GM23338 (cell line): ENCODE data around the gene TCF20. TPM values are rescaled to one million over a fixed set of nuclear protein-coding genes. Genes with fewer than 3 reads are reported as not detected.

ENCODE experiments used
- ATAC-seq: fragments of 200-7000 bp; cut with Tn5 transposase; 3 replicates; pipeline ENCODE4 v1.9.1; 2020
- DNase-seq: peaks from one replicate; pipeline ENCODE4 v3.0.0-alpha.2; 2015; ENCODE audit warnings: low spot score
- H2AFZ ChIP-seq: fragments of 200-600 bp; sonication (generic); 2 replicates; pipeline ENCODE4 v1.8.0; 2016; ENCODE audit warnings: antibody characterized with exemption, mild to moderate bottlenecking, moderate library complexity
- H3F3A ChIP-seq: fragments of 200-600 bp; sonication (generic); replicated peaks from 2 replicates; pipeline ENCODE4 v1.8.0; 2017; ENCODE audit warnings: antibody characterized with exemption, mixed run types, low read depth
- H3K27ac ChIP-seq: fragments of 200-600 bp; sonication (generic); 2 replicates; pipeline ENCODE4 v1.6.1; 2016; ENCODE audit warnings: low read depth
- H3K27me3 ChIP-seq: fragments of 200-600 bp; sonication (generic); 2 replicates; pipeline ENCODE4 v1.8.0; 2016; ENCODE audit warnings: mild to moderate bottlenecking, mixed run types, moderate library complexity; ENCODE audit not compliant: insufficient read depth
- H3K36me3 ChIP-seq: fragments of 200-600 bp; sonication (generic); 2 replicates; pipeline ENCODE4 v1.8.0; 2016; ENCODE audit warnings: mild to moderate bottlenecking; ENCODE audit not compliant: insufficient read depth
- H3K4me1 ChIP-seq: fragments of 200-600 bp; sonication (generic); 2 replicates; pipeline ENCODE4 v1.8.0; 2016; ENCODE audit warnings: mild to moderate bottlenecking, moderate library complexity; ENCODE audit not compliant: insufficient read depth
- H3K4me2 ChIP-seq: fragments of 200-600 bp; sonication (generic); 2 replicates; pipeline ENCODE4 v1.7.1; 2017; ENCODE audit warnings: mixed run types
- H3K4me3 ChIP-seq: fragments of 200-600 bp; sonication (generic); 2 replicates; pipeline ENCODE4 v1.6.1; 2016; ENCODE audit warnings: mixed run types
- H3K79me2 ChIP-seq: fragments of 200-600 bp; sonication (generic); replicated peaks from 2 replicates; pipeline ENCODE4 v1.8.0; 2017; ENCODE audit warnings: mild to moderate bottlenecking; ENCODE audit not compliant: insufficient read depth
- H3K9me2 ChIP-seq: fragments of 200-600 bp; sonication (generic); 2 replicates; pipeline ENCODE4 v1.8.0; 2017; ENCODE audit not compliant: insufficient read depth
- H4K20me1 ChIP-seq: fragments of 200-600 bp; sonication (generic); replicated peaks from 2 replicates; pipeline ENCODE4 v1.8.0; 2017; ENCODE audit warnings: mild to moderate bottlenecking; ENCODE audit not compliant: insufficient read depth
- H3K27ac Mint-ChIP-seq: 2 replicates; pipeline ENCODE4 v1.8.0; 2020; ENCODE audit warnings: inconsistent platforms, mild to moderate bottlenecking, moderate library complexity, mixed read lengths
- H3K27me3 Mint-ChIP-seq: 3 replicates; pipeline ENCODE4 v1.8.0; 2022; ENCODE audit warnings: low read depth, mild to moderate bottlenecking, moderate library complexity, mixed read lengths, inconsistent platforms; ENCODE audit not compliant: insufficient read depth, poor library complexity
- H3K36me3 Mint-ChIP-seq: 3 replicates; pipeline ENCODE4 v1.8.0; 2021; ENCODE audit warnings: low read depth, mild to moderate bottlenecking, inconsistent platforms, moderate library complexity, mixed read lengths
- H3K4me1 Mint-ChIP-seq: 3 replicates; pipeline ENCODE4 v1.8.0; 2020; ENCODE audit warnings: mild to moderate bottlenecking, inconsistent platforms, mixed read lengths
- H3K4me3 Mint-ChIP-seq: 3 replicates; pipeline ENCODE4 v1.8.0; 2021; ENCODE audit warnings: moderate library complexity, mild to moderate bottlenecking, inconsistent platforms, mixed read lengths
- H3K9me3 Mint-ChIP-seq: 3 replicates; pipeline ENCODE4 v1.8.0; 2020; ENCODE audit warnings: moderate library complexity, mild to moderate bottlenecking, inconsistent platforms, mixed read lengths
- CREB1 ChIP-seq: fragments of 250-450 bp; sonication (Bioruptor Pico); IDR thresholded peaks from 2 replicates; pipeline ENCODE4 v1.5.0; 2020; ENCODE audit warnings: low read depth, mild to moderate bottlenecking, moderate library complexity
- CTCF ChIP-seq, 2 experiments: fragments of 200-600 bp in 1 of 2; sonication (generic) in 1 of 2; conservative IDR thresholded peaks; 2 replicates each; pipeline versions ENCODE4 v1.5.1 to v1.6.1; 2016 to 2017; ENCODE audit warnings: antibody characterized with exemption in 2 of 2, low read depth in 2 of 2, mild to moderate bottlenecking in 2 of 2, moderate library complexity in 1 of 2
- EZH2 ChIP-seq: fragments of 200-600 bp; sonication (generic); IDR thresholded peaks from one replicate; pipeline ENCODE4 v1.8.0; 2017; ENCODE audit warnings: antibody characterized with exemption, mild to moderate bottlenecking, low read depth; ENCODE audit not compliant: unreplicated experiment
- JUNB ChIP-seq: IDR thresholded peaks from one replicate; pipeline ENCODE4 v1.6.1; 2016; ENCODE audit warnings: antibody characterized with exemption; ENCODE audit not compliant: unreplicated experiment
- NANOG ChIP-seq: IDR thresholded peaks from 2 replicates; pipeline ENCODE4 v1.6.1; 2016; ENCODE audit warnings: antibody characterized with exemption, borderline replicate concordance
- POLR2AphosphoS5 ChIP-seq: IDR thresholded peaks from 2 replicates; pipeline ENCODE4 v1.6.1; 2016; ENCODE audit warnings: antibody characterized with exemption, low read depth
- REST ChIP-seq: IDR thresholded peaks from one replicate; pipeline ENCODE4 v1.6.1; 2018; ENCODE audit warnings: antibody characterized with exemption; ENCODE audit not compliant: unreplicated experiment
- STAT1 ChIP-seq: IDR thresholded peaks from one replicate; pipeline ENCODE4 v1.6.1; 2016; ENCODE audit warnings: antibody characterized with exemption; ENCODE audit not compliant: unreplicated experiment
- ZNF114 ChIP-seq: fragments of 250-450 bp; sonication (Bioruptor Pico); IDR thresholded peaks from 2 replicates; pipeline ENCODE4 v1.5.0; 2020; ENCODE audit warnings: mild to moderate bottlenecking, moderate library complexity
- ZNF331 ChIP-seq: fragments of 250-450 bp; sonication (Bioruptor Pico); IDR thresholded peaks from 2 replicates; pipeline ENCODE4 v1.5.0; 2020; ENCODE audit warnings: low read depth, mild to moderate bottlenecking, moderate library complexity
- polyA plus RNA-seq: library from polyadenylated mRNA; unstranded; fragments of >200 nt; fragmentation: Nextera tagmentation; extraction: Ambion mirVana; gene quantifications from 2 replicates; pipeline ENCODE4 v1.2.1, GENCODE V29; 2016
- total RNA-seq: library from RNA; depleted of rRNA; stranded (reverse); fragments of >200 nt; shearing (Covaris generic); gene quantifications from 2 replicates; pipeline ENCODE4 v1.2.3, GENCODE V29; 2014

The TCF20 gene
- total and polyA plus RNA-seq, 2 experiments from 2014 or later, result 6.4 to 68.7 TPM

GRCh38 chr22:42279425-42280020, 9.1 kb upstream of the TCF20 start:
- Histone ChIP-seq H4K20me1 (peaks cover 9% of the 10 kb centered on the region), H3K9me2 (no peaks in the 10 kb centered on the region), H3K27me3 (peaks cover 33% of the 10 kb centered on the region), H3K79me2 (no peaks in the 10 kb centered on the region), H3K4me2 (no peak overlapping the region), H3K36me3 (no peaks in the 10 kb centered on the region), H3K4me1 (peaks cover 16% of the 10 kb centered on the region), H2AFZ (no peak overlapping the region), H3K4me3 (no peak overlapping the region), H3K27ac (no peak overlapping the region), H3F3A (no peaks in the 10 kb centered on the region)
- Mint-ChIP-seq H3K27me3 (peaks cover 51% of the 10 kb centered on the region), H3K9me3 (no peaks in the 10 kb centered on the region), H3K27ac (no peak overlapping the region), H3K4me1 (peaks cover 38% of the 10 kb centered on the region), H3K4me3 (no peak overlapping the region), H3K36me3 (no peaks in the 10 kb centered on the region)
- DNase-seq, result no peak
- TF ChIP-seq ZNF114 (CRISPR knock-in tag) (no peak), NANOG (no peak), STAT1 (no peak), POLR2AphosphoS5 (no peak)
- ATAC-seq, result no peak

- H3K36me3 ChIP-seq, result no peaks in the 10 kb centered on the region
- no peak overlapping the region for H3K4me3 Mint-ChIP-seq
- no peaks in the 10 kb centered on the region; the same call in 2 of the 3 replicates for H3K9me3 Mint-ChIP-seq
- ATAC-seq, result peak; percentile 4; the same call in 2 of the 3 replicates
- 0 out of 2 replicates have a peak, but pooled peaks cover 9% of the 10 kb centered on the region for H3F3A ChIP-seq
- peaks cover 49% of the 10 kb centered on the region for H3K4me1 Mint-ChIP-seq
- H3K4me2 ChIP-seq, result no peak overlapping the region
- H3K4me3 ChIP-seq, result no peak overlapping the region
- DNase-seq, result no peak
- no peaks in the 10 kb centered on the region for H3K9me2 ChIP-seq
- H3K27ac ChIP-seq, result no peak overlapping the region
- TF ChIP-seq CTCF (conservative IDR thresholded peaks at IDR 0.05; ENCODE audit: low read depth in 2 of 2) (peak in 1 of 2 experiments; percentile 51; a peak in 2 of 4 replicates), ZNF114 (CRISPR knock-in tag) (no peak)
- no peak overlapping the region for H2AFZ ChIP-seq
- H3K36me3 Mint-ChIP-seq, result no peaks in the 10 kb centered on the region
- peaks cover 19% of the 10 kb centered on the region for H3K27me3 ChIP-seq
- H3K79me2 ChIP-seq, result no peaks in the 10 kb centered on the region
- peaks cover 27% of the 10 kb centered on the region for H3K4me1 ChIP-seq
- H4K20me1 ChIP-seq, result peaks cover 5% of the 10 kb centered on the region
- H3K27me3 Mint-ChIP-seq, result peaks cover 53% of the 10 kb centered on the region
- no peak overlapping the region for H3K27ac Mint-ChIP-seq
Observed at GRCh38 chr22:42277988-42278776, 7.7 kb upstream of the TCF20 start.

- no peak overlapping the region for H3K4me3 ChIP-seq
- H3K9me2 ChIP-seq, result no peaks in the 10 kb centered on the region
- H3K36me3 ChIP-seq, result no peaks in the 10 kb centered on the region
- H3K27me3 ChIP-seq, result peaks cover 10% of the 10 kb centered on the region; the same call in 1 of the 2 replicates
- ATAC-seq (no peak), DNase-seq (no peak)
- H4K20me1 ChIP-seq, result no peaks in the 10 kb centered on the region; the same call in 1 of the 2 replicates
- H3K36me3 Mint-ChIP-seq, result no peaks in the 10 kb centered on the region
- no peaks in the 10 kb centered on the region; the same call in 2 of the 3 replicates for H3K9me3 Mint-ChIP-seq
- H3K4me2 ChIP-seq, result no peak overlapping the region
- H3F3A ChIP-seq, result 0 out of 2 replicates have a peak, but pooled peaks cover 9% of the 10 kb centered on the region
- no peak overlapping the region; the same call in 2 of the 3 replicates for H3K4me3 Mint-ChIP-seq
- H3K27me3 Mint-ChIP-seq, result peaks cover 49% of the 10 kb centered on the region
- no peak overlapping the region; the same call in 1 of the 2 replicates for H3K27ac Mint-ChIP-seq
- H3K27ac ChIP-seq, result no peak overlapping the region
- H2AFZ ChIP-seq, result no peak overlapping the region
- H3K4me1 ChIP-seq, result peaks cover 22% of the 10 kb centered on the region
- no peaks in the 10 kb centered on the region for H3K79me2 ChIP-seq
- H3K4me1 Mint-ChIP-seq, result peaks cover 44% of the 10 kb centered on the region
- no peak for TF ChIP-seq ZNF331 (CRISPR knock-in tag)
- TF ChIP-seq STAT1, result no peak
- no peak for TF ChIP-seq EZH2
- TF ChIP-seq NANOG, result no peak
- no peak for TF ChIP-seq JUNB
- no peak for TF ChIP-seq POLR2AphosphoS5
- TF ChIP-seq REST, result no peak
- TF ChIP-seq CREB1 (CRISPR knock-in tag), result no peak
Observed at GRCh38 chr22:42277232-42277753, 6.8 kb upstream of the TCF20 start.
